GM18907 (cell line): ENCODE results near the gene ATP8A1.
"Not testable (repeated sequence)": the region's sequence is repeated elsewhere in the genome, so short reads cannot be mapped to it uniquely, and the experiment has no call there.

Experiments
- ATAC-seq: cut with Tn5 transposase; IDR thresholded peaks from one replicate; pipeline ENCODE4 v1.9.1; 2021; ENCODE audit warnings: mild to moderate bottlenecking, moderate library complexity; ENCODE audit not compliant: unreplicated experiment

Gene ATP8A1

GRCh38 chr4:42377497-42377896 lies 279.4 kb downstream of the ATP8A1 start:
- no peak for ATAC-seq

GRCh38 chr4:42372303-42372702 lies 284.6 kb downstream of the ATP8A1 start:
- ATAC-seq, result not testable (repeated sequence)

GRCh38 chr4:42371305-42372252 lies 285.3 kb downstream of the ATP8A1 start:
- peak; percentile 68 for ATAC-seq

- no peak for ATAC-seq
Observed at GRCh38 chr4:42369489-42369888, 287.4 kb downstream of the ATP8A1 start.

GRCh38 chr4:42366959-42367358 lies 289.9 kb downstream of the ATP8A1 start:
- ATAC-seq, result no peak

GRCh38 chr4:42364266-42365053 lies 292.4 kb downstream of the ATP8A1 start:
- ATAC-seq, result no peak

GRCh38 chr4:42363614-42364013 lies 293.3 kb downstream of the ATP8A1 start:
- no peak for ATAC-seq

- no peak for ATAC-seq
Observed at GRCh38 chr4:42362591-42362990, 294.3 kb downstream of the ATP8A1 start.

- ATAC-seq, result no peak
Observed at GRCh38 chr4:42361456-42361855, 295.4 kb downstream of the ATP8A1 start.

- ATAC-seq, result no peak
Observed at GRCh38 chr4:42360256-42360669, 296.6 kb downstream of the ATP8A1 start.

- ATAC-seq, result no peak
Observed at GRCh38 chr4:42359711-42360110, 297.2 kb downstream of the ATP8A1 start.
